GM19099 (cell line): ENCODE measurements around the gene CASKIN1.

Experiments used
- POLR2A ChIP-seq: IDR thresholded peaks from 3 replicates; pipeline ENCODE4 v1.6.1; 2011; ENCODE audit warnings: low read depth; ENCODE audit not compliant: insufficient read length; ENCODE audit errors: extremely low read depth

Gene CASKIN1

DNA sequence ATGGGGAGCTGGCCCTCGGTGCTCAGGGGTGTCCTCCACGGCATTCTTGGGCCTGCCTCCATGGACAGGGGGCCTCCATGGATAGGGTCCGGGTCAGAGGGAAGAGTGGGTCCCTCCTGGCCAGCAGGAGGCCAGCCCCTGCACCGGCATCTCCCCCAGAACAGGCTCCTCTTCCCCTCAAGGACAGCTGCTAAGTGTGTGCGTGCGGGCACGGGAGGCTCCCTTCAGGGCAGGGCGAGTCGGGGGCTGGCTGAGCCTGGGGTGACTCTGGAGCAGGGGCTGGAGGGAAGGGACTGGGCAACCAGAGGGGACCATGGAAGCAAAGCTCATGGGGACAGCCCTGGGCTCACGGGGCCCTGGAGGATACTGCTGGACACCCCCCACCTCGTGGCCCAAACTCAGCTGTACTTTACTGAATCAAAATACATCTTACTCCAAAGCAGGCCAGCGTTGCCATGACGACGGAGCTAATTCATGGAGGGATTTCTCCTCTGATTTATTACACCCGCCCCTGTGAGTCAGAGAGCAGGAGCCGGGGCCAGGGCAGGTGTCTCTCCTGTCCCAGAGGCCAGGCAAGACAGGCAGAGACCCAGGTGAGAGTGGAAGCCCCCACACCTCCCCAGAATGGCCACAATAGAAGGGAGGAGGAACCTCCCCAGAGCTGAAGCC is 2.1 kb downstream of the CASKIN1 start:
- TF ChIP-seq POLR2A, result no peak

DNA sequence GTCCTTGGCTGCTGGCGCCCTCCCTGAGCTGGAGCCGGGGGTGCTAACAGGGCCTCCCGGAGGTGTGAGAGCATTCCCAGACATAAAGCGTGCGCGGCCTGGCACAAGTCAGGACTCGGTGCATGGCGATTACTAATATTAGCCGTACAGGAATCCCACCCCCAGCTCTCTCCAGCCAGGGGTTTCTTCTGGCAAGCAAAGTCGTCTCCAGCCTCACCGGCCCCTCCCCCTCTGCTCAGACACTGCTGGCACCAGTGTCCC is 5.0 kb downstream of the CASKIN1 start:
- no peak for TF ChIP-seq POLR2A

DNA sequence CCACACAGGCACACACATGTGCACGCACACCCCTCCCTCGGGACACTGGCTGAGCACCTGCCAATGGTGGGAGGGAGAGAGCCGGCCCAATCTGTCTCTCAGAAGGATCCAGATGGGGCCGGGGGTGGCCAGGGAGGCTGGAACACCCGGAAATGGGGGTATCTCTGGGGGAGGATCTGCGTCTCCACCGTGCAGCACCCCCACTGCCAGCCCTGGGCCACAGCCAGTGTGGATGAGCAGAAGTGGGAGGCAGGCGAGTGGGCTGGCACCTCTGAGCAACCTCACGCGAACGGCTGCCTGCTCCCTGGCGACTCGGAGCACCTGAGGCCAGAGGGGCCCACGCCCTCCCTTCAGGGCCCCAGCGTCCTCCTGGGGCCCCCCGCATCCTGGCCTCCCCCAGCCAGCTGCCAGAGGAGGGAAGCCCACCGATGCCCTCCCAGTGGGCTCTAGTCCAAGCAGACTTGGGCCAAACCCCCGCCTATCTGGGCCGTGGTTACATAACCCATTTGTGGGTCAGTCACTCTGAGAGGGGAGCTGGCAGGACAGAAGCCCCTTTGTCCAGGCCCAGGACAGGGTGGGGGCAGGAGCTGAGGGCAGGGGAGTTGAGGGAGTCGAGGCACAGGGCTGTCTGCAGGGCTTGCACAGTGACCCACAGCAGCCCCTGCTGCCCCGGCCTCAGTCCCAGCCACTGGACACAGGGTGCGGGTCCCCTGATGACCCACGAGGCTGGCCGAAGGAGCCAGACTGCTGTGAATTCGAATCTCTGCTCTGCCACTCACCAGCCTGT is 5.6 kb downstream of the CASKIN1 start:
- TF ChIP-seq POLR2A, result no peak

DNA sequence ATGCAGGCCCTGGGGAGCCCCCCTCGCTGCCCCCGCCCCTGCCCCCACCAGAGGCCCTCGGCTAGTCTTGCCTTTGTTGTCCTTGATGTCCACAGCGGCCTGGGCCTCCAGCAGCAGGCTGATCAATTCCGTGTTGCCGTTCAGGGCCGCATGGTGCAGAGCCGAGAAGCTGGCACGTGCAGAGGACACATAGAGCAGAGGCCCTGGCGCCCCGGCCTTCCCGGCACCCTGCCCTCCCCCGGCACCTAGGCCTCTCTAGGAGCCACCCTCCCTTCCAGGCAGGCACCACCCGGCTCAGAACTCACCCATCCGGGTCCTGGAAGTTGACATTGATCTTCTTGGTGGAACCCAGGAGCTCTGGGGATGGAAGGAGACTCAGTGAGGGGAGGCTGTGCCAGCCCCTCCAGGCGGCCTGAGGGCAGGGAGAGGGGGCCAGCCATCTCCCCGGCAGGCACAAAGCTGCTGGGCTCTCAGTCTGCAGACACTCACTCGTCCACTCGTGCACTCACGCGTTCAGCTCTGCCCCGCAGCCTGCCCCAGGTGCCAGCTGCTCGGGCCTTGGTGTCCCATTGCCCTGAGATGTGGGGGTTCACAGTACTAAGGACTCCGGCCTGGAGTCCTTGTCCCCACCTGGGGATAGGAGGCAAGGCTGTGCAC is 6.3 kb downstream of the CASKIN1 start:
- TF ChIP-seq POLR2A, result no peak

DNA sequence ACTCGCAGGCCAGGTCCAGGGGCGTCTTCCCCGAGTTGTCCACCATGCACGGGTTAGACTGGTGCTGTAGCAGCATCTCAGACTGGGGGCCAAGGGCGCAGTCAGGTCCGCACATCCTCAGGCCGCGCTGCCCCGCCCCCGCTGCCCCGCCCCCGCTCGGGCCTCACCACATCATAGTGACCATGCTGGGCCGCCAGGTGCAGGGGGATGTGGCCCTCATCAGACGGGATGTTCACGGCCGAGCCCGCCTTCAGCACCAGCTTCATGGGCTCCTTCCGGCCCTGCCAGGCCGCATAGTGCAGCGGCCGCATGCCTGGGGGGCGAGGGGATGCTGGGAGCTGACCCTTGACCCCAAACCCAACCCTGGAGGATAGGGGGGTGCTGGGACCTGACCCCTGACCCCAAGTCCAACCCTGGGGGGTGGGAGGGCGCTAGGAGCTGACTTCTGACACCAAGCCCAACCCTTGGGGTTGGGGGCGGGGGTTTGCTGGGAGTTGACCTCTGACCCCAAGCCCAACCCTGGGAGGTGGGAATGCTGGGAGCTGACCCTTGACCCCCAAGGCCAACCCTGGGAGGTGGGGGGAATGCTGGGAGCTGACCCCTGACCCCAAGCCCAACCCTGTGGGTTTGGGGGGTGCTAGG is 7.0 kb downstream of the CASKIN1 start:
- TF ChIP-seq POLR2A, result no peak

DNA sequence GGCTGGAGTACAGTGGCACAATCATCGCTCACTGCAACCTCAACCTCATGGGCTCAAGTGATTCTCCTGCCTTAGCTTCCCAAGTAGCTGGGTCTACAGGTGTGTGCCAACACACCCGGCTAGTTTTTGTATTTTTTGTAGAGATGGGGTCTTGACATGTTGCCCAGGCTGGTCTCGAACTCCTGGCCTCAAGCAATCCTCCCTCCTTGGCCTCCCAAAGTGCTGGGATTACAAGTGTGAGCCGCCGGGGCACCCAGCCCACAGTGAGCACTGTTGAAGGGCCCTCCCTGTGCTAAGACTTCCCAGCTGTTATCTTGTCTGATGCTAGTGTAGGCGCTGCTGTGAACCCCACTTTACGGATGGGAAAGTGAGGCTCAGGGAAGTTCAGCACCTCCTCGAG is 8.0 kb downstream of the CASKIN1 start:
- no peak for TF ChIP-seq POLR2A

DNA sequence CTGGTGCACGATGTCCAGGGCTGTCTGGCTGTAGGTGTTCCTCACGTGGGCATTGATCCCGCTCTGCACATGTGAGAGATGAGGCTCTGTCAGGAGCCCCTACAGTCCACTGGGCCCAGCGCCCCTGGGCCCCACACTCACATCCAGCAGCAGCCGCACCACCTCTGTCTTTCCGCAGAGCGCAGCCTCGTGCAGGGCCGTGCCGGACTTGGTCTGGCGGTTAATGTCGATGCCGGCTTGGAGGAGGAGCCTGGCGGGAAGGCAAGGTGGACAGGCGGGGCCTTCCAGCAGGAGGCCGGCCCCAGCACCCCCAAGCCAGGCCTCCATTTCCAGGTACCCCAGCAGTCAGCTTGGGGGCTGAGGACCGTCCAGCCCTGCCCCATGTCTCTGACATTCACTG is 9.2 kb downstream of the CASKIN1 start:
- TF ChIP-seq POLR2A, result no peak

DNA sequence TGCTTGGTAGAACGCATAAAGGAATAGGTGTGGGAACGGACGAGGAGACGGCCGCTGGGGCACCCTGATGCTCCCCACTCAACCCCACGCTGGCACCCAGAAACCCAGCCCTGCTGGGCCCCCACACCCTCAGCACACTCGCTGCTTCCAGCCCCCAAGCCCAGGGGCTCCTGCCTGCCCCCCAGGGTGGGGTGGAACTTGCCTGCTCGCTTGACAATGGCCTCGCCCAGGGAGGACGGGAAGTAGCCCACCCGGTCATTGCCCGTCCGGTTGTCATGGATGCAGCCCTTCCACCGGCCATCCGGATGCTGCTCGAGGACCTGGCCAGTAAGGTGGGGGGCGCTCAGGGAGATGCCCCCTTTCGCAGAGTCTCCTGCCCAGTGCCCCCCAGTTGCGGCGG is 9.9 kb downstream of the CASKIN1 start:
- no peak for TF ChIP-seq POLR2A

DNA sequence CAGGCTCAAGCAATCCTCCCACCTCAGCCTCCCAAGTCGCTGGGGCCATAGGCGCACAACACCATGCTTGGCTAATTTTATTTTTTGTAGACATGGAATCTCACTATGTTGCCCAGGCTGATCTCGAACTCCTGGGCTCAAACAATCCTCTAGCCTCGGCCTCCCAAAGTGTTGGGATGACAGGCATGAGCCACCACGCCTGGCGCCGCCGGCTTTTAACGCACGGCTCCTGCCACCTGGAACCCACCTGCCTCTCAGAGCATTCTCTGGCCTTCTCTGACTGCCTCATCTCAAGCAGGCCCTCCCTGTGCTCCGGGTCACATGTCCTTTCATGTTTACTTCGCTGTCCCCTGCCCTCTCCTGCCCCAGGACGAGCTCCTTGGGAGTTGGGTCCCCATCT is 10.3 kb downstream of the CASKIN1 start:
- TF ChIP-seq POLR2A, result no peak

DNA sequence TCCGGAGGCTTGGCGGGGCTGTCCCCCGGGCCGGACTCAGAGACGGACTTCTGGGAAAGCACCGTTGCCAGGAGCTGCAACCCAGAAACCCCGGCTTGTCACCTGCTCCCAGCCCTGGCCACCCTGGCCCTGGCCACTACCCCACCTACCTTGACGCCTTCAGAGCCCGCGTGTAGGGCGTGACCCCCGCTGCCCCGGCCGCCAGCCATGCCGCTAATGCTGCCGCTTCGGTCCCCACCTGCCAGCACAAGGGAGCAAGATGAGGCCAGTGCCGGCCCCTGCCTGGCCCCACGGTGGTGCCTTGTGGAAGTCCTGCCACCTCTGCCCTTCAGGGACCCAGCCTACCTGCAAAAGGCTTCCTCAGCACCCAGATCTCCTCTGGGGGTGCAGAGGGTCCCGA is 11.4 kb downstream of the CASKIN1 start:
- no peak for TF ChIP-seq POLR2A

DNA sequence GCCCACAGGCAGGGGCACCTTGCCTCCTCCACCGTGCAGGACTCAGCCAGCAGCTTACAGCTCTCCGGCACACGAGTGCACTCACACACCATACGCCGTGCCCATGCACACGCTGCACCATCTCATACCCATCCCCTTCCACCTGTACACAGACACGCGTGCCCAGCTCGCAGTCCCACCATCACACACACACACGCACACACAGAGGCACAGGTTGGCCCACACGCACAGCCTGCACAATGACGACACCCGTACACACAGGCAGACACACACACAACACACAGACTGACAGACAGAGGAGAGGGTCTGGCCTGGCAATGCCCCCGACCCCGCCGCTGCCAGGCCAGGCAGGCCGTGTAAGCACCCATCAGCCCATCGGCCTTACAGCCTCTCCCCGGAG is 12.1 kb downstream of the CASKIN1 start:
- TF ChIP-seq POLR2A, result no peak

DNA sequence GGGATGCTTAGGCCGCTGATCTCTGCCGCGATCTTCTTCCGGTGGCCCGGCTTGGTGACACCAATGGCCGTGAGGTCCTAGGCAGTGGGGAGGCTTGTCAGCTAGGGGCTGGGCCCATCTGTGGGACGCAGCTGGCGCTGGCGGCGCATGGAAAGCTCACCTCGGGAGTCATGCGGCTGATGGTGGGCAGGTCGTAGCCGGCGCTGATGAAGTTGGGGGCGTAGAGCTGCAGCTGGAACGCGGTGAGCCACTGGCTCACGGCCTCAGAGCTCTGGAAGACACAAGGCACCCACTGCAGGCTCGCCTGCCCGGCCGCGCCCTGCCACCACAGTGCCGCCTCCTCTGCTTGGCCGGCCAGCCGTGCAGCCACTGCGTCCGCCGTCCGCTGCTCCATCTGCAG is 12.7 kb downstream of the CASKIN1 start:
- TF ChIP-seq POLR2A, result no peak

DNA sequence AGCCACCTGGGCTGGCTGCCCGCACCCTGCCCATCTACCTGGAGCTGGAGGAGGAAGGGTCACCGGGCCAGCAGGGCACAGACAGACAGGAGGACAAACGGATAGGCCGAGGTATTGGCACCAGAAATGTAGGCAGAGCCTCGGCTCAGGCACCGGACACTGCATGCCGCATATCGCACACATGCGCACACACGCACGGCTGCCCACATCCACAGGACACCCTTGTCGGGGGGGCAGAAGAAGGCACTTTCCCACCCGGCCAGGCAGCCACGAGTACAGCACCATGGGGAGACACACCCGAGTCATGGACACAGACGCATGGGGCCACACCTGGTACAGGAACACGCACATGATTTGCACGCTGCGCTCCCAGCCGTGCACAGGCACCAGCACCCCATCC is 14.5 kb downstream of the CASKIN1 start:
- no peak for TF ChIP-seq POLR2A

DNA sequence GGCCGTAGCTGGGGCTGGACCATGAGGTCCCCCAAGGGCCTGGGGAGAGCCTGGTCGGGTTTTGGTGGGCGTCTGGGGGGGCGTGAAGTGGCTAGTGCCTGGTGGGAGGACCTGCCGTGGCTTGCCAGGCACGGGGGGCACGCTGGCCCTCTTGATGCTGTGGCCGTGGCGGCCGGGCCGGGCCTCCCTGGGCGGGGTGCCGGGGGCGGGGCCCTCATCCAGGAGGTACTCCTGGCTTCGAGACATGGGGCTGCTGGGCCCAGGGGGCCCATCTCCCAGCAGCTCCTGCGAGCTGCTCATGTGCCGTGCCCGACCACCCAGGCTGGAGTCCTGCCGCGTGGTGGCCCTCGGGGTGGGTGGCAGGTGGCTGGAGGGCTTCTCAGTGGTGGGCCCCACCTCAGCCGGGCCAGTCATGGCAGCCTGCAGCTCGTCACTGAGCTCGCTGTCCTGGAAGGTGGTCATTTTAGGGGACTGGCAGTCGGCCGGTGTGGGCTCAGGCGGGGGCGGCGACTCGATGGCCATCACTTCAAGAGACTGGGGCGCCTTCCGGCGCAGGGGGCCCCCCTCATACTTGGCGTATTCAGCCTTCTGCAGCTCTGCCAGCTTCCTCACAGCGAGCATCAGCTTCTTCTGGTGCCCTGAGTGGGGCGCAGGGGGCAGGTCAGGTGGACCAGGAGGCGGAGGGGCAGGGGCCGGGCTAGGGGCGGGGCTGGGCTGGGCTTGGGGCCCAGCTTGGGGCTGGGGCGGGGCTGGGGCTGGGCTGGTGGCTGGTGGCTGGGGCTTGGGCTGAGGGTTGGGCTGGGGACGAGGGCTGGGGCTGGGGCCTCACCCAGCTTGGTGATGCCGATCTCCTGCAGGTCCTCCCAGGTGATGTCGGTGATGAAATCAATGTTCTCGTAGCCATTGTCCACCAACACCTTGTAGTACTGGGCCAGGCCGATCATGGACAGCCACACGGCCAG is 15.2 kb downstream of the CASKIN1 start:
- TF ChIP-seq POLR2A, result no peak

DNA sequence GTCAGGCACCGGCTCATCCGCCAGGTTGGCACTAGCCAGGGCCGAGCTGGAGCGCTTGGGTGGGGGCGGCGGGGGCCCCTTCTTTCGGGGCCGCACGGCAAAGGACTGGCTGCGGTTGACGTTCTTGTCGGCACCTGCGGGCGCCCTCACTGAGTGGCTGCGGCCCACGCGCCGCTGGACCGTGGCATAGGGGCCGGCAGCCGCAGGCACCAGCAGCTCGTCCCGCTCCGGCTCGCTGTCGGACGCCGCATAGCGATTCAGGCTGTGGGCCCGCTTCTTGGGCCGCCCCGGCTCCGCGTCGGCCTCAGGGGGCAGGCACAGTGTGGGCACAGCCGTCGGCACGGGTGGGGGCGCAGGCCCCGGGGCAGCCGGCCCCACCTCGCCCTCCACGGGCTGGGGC is 15.9 kb downstream of the CASKIN1 start:
- TF ChIP-seq POLR2A, result no peak
